Fibroblast of villous mesenchyme (primary cell): ENCODE data around the gene DHX15. TPM values are rescaled to one million over a fixed set of nuclear protein-coding genes. Genes with fewer than 3 reads are reported as not detected.
A peak's percentile ranks its signal among the peaks of the same experiment; 100 is the strongest.
"Not testable (repeated sequence)": the region's sequence is repeated elsewhere in the genome, so short reads cannot be mapped to it uniquely, and the experiment has no call there.

Experiments
- DNase-seq: peaks from one replicate; pipeline ENCODE4 v3.0.0-alpha.2; 2010; ENCODE audit warnings: low read depth
- H3K4me3 ChIP-seq: 2 replicates; pipeline ENCODE4 v1.5.1; 2011; ENCODE audit warnings: low read depth, mild to moderate bottlenecking, low read length
- total RNA-seq: library from RNA; depleted of rRNA; stranded (reverse); fragments of >200 nt; gene quantifications from 2 replicates; pipeline ENCODE4 v1.2.3, GENCODE V29; 2012
- TF ChIP-seq, protein P1 (sequence below): IDR thresholded peaks from 2 replicates; pipeline ENCODE4 v1.5.1; 2012; ENCODE audit warnings: low read depth, mild to moderate bottlenecking, low read length; ENCODE audit not compliant: insufficient read depth

Gene DHX15
- total RNA-seq, 1 donor: 180 TPM

DNA sequence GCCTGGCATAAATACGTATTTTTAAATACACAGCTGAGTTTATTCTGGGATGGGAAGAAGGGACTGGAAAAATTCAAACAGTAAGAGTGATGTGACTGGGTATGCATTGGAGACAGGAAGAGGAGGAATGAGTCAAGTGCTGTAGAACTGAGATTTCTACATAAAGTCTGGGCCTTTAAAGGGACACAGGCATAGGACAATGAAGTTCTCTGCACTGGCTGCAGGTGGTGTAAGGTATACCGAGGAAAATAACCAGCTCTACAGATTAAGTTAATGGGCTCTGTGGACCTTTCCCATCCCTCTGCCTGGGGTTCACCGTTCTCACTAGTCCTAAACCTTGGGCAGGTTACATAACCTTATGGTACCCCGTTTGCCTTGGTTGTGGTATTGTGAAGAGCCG, 68.7 kb downstream of the DHX15 start:
- TF ChIP-seq, protein P1, sequence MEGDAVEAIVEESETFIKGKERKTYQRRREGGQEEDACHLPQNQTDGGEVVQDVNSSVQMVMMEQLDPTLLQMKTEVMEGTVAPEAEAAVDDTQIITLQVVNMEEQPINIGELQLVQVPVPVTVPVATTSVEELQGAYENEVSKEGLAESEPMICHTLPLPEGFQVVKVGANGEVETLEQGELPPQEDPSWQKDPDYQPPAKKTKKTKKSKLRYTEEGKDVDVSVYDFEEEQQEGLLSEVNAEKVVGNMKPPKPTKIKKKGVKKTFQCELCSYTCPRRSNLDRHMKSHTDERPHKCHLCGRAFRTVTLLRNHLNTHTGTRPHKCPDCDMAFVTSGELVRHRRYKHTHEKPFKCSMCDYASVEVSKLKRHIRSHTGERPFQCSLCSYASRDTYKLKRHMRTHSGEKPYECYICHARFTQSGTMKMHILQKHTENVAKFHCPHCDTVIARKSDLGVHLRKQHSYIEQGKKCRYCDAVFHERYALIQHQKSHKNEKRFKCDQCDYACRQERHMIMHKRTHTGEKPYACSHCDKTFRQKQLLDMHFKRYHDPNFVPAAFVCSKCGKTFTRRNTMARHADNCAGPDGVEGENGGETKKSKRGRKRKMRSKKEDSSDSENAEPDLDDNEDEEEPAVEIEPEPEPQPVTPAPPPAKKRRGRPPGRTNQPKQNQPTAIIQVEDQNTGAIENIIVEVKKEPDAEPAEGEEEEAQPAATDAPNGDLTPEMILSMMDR: no peak

DNA sequence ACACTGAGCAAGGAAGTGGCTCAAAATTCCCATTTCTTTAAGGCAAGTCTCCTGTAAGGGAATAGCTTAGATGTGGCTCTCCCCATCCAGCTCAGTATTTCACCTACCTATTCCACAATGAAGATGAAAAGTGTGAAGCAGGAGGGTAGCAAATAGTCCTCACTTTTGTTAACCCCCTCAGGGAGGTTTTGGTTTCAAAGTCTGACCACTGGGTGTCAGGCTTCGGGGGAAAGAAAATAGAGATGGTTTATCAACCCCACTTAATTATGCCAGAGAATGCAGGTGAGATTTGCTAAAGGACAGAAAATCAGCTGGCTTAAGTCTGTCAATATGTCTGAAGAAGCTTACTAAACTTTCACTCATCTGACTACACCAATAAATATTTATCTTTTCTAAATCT, 69.5 kb downstream of the DHX15 start:
- TF ChIP-seq, protein P1: peak; percentile 43
- H3K4me3 ChIP-seq: no peak overlapping the region
- DNase-seq: no peak

More for the DNA sequence above, 68.7 kb downstream of the DHX15 start:
- DNase-seq: no peak
- H3K4me3 ChIP-seq: no peak overlapping the region

DNA sequence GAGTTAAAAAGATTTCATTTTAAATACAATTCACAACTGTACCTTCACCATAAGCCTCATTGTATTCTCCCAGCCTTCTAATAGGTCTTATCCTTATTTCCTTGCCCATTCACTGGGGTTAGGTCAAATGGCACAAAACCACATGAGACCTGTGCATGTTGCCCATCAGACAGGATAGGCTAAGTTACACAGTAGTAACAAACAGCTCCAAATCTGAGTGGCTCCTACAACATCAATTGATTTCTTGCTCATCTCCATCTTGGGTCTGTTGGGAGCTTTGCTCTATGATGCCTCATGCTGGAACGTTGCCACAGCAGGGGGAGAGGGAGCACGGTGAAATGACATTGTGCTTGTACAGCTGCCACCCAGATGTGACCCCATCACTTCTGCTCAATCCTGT, 70.6 kb downstream of the DHX15 start:
- no peak for DNase-seq
- H3K4me3 ChIP-seq: no peak overlapping the region
- TF ChIP-seq, protein P1: no peak

DNA sequence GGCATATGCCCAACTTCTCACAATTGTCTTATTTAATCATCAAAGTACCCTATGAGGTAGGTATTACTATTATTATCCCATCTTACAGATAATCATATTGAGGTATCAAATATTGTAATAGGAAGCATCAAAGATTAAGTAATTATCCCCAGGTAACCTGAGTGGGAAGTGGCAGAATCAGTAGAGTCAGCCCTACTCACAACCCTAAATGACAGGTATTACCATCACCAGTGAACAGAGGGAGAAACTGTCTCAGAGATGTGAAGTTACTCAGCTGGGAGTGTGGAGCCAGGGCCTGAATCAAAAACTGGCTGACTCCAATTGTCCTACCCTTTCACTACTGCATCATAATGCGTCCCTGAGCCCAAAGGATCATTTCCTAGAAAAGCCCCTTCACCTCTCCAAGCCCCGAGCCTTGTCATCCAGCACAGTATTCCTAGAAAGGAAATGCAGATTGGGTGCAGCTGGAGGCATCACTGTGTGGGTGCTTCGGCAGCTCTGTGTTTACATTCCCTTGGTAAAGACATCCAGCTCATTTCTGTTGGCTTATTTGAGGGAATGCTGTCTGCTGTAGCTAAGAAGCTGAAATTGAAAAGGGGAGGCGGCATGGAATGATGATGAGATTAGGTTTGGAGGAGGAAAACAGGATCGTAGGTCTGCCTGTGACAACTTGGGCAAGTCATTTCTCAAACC, 72.8 kb downstream of the DHX15 start:
- peak; percentile 52 for DNase-seq
- no peak overlapping the region for H3K4me3 ChIP-seq
- TF ChIP-seq, protein P1: no peak

DNA sequence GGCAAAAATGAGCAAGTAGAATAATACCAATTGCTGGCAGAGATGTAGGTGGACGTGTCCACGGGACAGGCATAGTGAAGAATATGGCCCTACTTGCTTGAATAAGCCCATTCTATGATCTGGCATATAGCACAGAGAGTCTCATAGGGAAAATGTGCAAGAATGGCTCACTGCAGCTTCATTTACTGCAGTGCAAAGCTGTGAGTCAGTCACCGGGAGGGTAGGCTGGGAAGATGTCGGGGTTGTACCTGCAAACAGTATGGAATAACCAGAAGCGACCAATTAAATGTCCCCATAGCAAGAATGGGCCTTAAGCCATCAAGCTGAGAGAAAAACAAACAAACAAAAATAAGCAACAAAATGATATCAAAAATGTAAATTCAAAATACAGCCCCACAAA, 74.3 kb downstream of the DHX15 start:
- H3K4me3 ChIP-seq: no peak overlapping the region
- TF ChIP-seq, protein P1: no peak
- no peak for DNase-seq

DNA sequence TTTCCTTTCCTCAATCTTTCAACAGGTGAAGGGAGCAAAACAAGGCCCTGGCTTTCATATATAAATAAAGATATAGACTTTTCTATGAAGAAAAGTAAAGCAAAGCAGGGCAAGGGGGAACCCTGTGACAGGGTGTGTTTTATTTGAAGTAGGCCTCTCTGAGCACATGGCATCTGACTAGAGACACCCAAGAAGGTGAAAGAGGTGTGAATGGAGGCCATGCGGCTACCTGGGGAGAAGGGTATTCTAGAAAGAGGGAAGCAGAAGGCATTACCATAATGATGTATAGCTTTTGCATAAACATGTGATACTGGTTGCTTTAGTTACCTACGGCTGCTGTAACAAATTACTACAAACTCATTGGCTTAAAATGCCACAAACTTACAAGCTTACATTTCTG, 75.8 kb downstream of the DHX15 start:
- no peak overlapping the region for H3K4me3 ChIP-seq
- TF ChIP-seq, protein P1: no peak
- no peak for DNase-seq

DNA sequence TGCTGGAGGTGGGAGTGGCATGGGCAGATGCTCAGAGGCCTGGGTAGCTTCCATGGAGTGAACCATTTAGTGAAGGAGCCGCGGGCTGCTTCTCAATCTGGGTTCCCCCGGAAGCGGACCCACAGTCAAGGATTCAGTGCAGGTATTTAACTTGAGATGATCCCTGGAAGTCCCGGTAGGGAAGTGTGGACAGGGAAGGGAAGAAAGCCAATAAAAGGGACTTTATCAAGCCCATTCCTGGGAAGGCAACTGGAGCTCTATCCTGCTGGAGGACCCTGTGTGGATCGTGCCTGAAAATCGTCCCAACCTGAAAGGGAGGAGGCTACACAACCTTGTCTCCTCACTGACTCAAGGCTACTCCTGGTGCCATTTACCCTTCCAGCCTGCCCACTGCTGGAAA, 76.9 kb downstream of the DHX15 start:
- TF ChIP-seq, protein P1: no peak
- no peak for DNase-seq
- H3K4me3 ChIP-seq: no peak overlapping the region

DNA sequence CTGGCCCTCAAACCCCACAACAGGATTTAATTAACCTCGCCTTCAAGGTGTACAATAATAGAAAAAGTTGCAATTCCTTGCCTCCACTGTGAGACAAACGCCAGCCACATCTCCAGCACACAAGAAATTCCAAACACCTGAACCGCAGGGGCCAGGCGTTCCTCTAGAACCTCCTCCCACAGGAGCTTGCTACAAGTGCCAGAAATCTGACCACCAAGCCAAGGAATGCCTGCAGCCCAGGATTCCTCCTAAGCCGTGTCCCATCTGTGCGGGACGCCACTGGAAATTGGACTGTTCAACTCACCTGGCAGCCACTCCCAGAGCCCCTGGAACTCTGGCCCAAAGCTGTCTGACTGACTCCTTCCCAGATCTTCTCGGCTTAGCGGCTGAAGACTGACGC, 81.3 kb downstream of the DHX15 start:
- DNase-seq: not testable (repeated sequence)

More for the DNA sequence above, 81.3 kb downstream of the DHX15 start:
- H3K4me3 ChIP-seq: not testable (repeated sequence)
